Sigmoid colon (tissue), 4 donors: ENCODE data around the gene ALOX15B.

Experiments
- CTCF ChIP-seq, 4 experiments: fragments of 450-650 bp in 3 of 4; fragments of 200-600 bp in 1 of 4; IDR thresholded peaks; one replicate each; pipeline ENCODE4 v1.5.1; 2016 to 2019; ENCODE audit warnings: antibody characterized with exemption in 4 of 4, mild to moderate bottlenecking in 3 of 4, moderate library complexity in 2 of 4
- POLR2AphosphoS5 ChIP-seq, 4 donors: sonication (generic); formaldehyde crosslinking; IDR thresholded peaks; one replicate each; pipeline ENCODE4 v1.6.1; 2017; ENCODE audit warnings: antibody characterized with exemption in 4 of 4

GRCh38 chr17:8013731-8014557, 24.9 kb upstream of the ALOX15B start:
- TF ChIP-seq CTCF (IDR thresholded peaks at IDR 0.05) (no peak), POLR2AphosphoS5 (IDR thresholded peaks at IDR 0.05) (no peak)
